HG02981 (cell line): Measurements from ENCODE around the gene HMMR.
"Not testable (repeated sequence)": the region's sequence is repeated elsewhere in the genome, so short reads cannot be mapped to it uniquely, and the experiment has no call there.

Experiments
- ATAC-seq: cut with Tn5 transposase; IDR thresholded peaks from one replicate; pipeline ENCODE4 v1.9.1; 2021; ENCODE audit warnings: mild to moderate bottlenecking, moderate library complexity; ENCODE audit not compliant: unreplicated experiment

HMMR gene, protein sequence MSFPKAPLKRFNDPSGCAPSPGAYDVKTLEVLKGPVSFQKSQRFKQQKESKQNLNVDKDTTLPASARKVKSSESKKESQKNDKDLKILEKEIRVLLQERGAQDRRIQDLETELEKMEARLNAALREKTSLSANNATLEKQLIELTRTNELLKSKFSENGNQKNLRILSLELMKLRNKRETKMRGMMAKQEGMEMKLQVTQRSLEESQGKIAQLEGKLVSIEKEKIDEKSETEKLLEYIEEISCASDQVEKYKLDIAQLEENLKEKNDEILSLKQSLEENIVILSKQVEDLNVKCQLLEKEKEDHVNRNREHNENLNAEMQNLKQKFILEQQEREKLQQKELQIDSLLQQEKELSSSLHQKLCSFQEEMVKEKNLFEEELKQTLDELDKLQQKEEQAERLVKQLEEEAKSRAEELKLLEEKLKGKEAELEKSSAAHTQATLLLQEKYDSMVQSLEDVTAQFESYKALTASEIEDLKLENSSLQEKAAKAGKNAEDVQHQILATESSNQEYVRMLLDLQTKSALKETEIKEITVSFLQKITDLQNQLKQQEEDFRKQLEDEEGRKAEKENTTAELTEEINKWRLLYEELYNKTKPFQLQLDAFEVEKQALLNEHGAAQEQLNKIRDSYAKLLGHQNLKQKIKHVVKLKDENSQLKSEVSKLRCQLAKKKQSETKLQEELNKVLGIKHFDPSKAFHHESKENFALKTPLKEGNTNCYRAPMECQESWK

DNA sequence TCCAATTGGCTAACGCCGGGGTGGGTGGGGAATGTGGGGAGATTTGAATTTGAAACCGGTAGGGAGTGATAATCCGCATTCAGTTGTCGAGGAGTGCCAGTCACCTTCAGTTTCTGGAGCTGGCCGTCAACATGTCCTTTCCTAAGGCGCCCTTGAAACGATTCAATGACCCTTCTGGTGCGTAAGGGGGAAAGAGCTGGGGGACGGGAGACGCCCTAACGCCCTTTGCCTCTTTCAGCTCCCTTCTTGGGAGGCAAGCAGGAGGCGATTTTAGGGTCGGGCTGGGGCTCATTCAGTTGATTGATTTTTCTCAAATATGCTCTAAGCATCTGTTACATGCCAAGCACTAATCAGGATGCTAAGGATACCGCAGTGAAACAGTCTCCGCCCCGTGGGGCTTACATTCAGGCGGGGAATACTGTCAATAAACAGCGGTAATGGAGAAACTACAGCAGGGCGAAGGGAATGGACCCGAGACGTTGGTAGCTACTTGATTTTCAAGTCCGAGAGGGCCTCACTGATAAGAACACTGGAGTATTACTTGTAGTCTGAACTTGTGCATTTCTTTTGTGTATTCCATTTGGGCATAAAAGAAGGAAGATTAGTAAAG, at the start of gene HMMR:
Gene HMMR (plus strand): TSS at position 71 of the 610 bp plus-strand sequence. CDS start 61 bp downstream, at position 132.
- ATAC-seq, result no peak

DNA sequence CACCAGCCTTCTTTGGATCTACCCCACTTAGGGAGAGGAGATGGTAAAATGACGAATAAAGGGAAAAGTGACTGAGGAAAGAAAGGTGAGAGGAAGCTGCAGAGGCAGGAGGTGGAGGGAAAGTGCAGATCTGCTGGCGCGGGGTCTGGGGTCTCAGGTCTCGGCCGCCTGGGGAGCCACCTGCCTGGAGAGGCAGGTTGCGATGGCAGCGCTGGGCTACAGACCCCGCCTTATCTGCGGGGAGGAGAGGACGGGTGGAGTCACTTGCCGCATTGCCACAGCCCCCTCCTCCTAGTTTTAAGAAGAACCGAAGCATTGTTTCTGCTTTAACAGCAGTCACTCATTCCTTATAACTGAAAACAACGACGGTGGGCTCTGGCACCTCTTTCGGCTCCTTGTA, 44.8 kb upstream of the HMMR start:
- ATAC-seq, result not testable (repeated sequence)

DNA sequence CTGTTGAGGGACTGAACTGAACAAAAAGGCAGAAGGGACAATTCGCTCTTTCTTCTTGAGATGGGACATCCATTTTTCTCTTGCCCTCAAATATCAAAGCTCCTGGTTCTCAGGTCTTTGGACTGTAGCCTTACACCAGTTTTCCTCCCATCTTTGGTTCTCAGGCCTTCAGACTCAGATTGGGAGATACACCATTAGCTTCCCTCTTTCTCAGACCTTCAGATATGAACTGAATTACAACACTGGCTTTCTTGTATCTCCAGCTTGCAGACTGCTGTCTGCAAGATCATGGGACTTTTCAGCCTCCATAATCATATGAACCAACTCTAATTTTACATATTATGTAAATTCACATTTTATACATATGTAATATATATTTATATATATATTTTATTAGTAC, 35.6 kb upstream of the HMMR start:
- ATAC-seq, result no peak

DNA sequence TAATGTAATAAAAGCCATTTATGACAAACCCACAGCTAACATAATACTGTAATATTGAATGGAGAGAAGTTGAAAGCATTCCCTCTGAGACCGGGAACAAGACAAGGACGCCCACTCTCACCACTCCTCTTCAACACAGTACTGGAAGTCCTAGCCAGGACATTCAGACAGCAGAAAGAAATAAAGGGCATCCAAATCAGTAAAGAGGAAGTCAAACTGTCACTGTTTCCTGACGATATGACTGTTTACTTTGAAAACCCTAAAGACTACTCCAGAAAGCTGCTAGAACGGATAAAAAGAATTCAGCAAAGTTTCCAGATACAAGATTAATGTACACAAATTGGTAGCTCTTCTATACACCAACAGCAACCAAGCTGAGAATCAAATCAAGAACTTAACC, 34.3 kb upstream of the HMMR start:
- ATAC-seq, result not testable (repeated sequence)

DNA sequence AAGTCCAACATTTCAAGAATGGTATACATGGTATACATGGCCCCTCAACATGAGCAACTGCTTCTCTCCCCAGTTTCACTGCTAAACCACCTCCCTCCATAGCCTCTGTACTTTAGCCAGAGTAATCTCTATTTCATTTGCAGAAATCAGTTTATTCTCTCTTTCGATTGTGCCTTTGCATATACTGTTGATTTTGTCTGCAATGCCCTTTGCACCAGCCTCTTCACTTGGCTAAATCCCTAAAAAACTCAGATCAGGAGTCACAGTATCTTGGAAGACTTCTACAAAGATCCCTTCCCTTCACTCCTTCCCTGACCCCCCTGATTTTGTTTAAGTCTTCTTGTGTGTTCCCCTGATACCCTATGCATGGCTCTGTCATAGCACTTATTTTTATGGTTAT, 27.9 kb upstream of the HMMR start:
- ATAC-seq, result no peak

DNA sequence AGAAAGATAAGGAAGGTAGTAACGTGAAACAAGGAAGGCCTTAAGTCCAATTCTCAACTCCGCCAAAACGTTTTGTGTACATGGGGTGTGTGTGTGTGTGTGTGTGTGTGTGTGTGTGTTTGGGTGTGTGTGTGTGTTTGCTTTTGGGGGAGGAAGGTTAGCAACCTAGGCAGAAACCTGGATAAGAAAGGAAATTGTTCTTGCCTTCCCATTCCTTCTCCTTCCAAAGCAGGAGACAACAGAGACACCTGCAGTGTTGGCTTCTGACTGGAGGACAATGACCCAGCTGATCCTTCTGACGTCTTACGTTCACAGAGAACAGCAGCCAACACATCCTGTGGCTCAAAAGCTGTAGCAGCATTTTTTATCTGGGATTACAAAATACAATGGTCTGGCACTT, 27.2 kb upstream of the HMMR start:
- no peak for ATAC-seq

DNA sequence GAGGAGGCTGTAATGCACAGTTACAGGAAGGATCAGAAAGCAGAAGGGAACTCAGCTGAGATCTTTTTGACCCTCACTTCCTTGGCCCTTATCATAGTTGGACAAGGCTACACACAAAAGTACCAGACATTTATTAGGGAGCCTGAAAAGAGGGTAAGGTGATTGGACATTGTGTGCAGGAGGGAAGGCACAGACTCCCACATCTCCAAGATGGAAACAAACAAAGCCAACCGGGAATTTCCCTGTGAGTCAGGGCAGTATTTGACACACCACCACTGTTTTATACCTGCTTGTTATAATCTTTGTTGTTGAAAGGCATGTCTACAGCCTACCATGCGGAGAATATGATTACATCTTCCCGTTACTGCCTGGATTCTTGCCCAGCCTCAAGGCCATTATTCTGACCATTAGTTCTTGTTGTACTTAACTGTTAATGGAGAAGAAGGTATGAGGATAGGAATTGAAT, 26.0 kb upstream of the HMMR start:
- ATAC-seq, result no peak

DNA sequence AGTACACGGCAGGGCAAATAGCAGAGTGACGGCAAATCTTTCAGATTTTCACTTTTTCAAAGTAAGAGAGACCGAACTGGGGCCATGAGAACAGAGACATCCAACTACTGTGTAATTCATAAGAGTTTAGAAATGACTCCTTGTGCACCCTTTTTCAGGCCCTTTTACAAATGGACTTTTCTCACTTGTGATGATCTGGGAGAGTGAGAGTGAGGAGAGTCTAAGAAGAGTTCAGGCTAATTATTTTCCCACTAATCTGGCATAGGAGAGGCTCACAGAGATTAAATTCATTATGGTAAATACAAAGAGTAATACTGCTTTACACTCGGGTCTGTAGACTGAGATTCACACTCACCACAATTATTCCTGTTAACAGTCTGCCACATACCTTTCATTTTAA, 23.9 kb upstream of the HMMR start:
- ATAC-seq, result no peak

DNA sequence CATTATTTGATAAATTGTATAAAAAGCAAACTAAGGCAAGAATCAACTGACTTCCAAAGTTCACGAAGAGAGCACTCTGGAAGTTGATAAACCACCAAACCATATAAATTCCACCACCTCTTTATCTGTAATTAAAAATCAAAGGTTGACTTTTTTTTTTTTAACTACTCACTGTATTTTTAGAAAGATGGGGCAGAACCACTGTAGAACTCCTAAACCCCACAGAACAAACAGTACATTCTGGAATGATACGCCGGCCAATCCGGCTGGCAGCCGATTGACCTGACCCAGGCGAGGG, 23.5 kb upstream of the HMMR start:
- ATAC-seq, result no peak

DNA sequence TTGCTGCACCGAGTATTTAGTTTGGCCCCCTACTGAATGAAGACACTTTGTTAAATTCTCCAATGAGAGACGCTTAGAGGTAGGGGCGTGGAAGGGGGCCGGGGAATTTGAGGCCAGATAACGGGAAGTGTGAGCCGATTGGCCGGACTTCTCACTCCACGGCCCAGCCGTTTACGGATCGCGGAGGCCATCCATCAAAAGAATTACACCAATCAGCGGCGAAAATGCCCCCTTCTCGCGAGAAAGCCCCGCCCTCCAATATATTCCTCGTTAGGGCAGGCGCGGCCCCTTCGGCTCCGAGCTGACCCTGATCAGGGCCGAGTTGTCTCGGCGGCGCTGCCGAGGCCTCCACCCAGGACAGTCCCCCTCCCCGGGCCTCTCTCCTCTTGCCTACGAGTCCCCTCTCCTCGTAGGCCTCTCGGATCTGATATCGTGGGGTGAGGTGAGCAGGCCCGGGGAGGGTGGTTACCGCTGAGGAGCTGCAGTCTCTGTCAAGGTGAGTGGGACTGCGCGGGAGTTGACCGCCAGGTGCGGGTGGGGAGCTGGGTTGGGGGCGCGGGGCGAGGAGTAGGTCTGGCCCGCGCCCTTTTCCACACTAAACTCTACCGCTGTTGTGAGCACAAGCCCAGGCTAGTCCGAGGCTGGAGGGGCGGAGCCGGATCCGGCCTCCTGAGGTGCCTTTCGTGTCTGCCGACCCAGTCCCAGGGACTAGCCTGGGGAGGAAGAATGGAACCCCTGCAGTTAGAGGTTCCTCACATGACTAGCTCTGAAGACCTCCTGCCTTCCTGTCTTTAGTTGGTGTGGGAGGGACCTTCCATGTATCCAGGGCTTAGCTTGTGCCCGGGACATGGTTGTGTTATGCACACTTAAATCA, 22.9 kb upstream of the HMMR start, which contains the start of gene CCNG1:
Gene CCNG1 (plus strand): TSS at position 287 of the 874 bp plus-strand sequence. CDS start 1,662 bp downstream, outside the sequence.
- ATAC-seq, result peak; percentile 96

DNA sequence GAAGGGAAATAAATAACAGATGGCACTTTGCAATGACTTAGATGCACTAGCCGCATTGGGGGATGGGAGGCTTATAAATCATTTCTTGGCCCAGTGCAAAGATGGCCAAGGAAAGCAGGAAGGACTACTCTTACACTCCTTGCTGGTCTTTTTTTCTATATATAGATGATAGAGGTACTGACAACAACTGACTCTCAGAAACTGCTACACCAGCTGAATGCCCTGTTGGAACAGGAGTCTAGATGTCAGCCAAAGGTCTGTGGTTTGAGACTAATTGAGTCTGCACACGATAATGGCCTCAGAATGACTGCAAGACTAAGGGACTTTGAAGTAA, 21.4 kb upstream of the HMMR start:
- ATAC-seq, result peak; percentile 11

DNA sequence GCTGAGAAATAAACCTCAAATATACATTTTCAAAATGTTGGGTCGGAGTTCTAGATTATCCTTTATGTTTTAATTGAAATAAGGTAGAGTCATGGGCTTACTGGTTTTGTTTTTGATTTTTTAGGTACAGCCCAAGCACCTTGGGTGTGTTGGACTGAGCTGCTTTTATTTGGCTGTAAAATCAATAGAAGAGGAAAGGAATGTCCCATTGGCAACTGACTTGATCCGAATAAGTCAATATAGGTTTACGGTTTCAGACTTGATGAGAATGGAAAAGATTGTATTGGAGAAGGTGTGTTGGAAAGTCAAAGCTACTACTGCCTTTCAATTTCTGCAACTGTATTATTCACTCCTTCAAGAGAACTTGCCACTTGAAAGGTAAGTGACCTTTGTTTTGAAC, 19.5 kb upstream of the HMMR start:
- no peak for ATAC-seq

DNA sequence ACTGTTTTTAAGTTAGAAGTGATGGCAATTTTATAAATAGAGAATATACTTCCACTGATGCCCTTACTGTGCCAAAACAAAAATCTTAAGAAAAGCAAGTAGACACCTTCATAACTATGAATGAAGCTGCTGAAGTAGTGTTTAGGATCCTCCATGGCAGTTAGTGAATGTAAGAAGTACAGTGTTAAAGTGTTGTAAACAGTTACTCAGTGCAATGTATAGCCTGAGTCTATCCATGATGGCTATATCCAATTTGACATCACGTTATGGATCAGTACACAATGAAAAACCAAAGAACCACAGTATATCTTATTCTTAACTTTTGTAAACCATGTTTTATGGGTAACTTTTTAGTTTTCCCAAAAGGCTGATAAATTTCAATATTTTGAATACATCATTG, 15.9 kb upstream of the HMMR start:
- no peak for ATAC-seq

DNA sequence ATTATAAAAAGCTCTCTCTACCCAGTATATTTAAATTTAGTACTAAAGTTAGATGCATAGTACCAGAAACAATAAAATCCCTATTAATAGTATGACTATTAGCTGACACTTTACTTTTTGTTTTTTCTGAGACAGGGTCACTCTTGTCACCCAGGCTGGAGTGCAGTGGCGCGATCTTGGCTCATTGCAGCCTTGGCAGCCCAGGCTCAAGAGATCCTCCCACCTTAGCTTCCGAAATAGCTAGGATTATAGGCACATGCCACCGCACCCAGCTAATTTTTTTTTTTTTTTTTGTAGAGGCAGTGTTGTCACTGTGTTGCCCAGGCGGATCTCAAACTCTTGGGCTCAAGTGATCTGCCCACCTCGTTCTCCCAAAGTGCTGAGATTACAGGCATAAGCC, 15.1 kb upstream of the HMMR start:
- ATAC-seq, result no peak

DNA sequence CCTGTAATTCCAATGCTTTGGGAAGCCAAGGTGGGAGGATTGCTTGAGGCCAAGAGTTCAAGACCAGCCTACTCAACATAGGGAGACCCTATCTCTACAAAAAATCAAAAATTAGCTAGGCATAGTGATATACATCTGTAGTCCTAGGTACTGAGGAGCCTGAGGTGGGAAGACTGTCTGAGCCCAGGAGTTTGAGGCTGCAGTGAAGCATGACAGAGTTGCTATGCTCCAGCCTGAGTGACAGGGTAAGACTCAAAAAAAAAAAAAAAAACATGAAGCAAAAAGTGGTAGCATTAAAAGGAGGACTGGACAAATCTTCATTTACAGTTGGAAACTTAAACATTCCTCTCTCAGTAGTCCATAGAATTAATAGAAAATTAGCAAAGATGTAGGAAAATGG, 13.2 kb upstream of the HMMR start:
- ATAC-seq, result no peak

DNA sequence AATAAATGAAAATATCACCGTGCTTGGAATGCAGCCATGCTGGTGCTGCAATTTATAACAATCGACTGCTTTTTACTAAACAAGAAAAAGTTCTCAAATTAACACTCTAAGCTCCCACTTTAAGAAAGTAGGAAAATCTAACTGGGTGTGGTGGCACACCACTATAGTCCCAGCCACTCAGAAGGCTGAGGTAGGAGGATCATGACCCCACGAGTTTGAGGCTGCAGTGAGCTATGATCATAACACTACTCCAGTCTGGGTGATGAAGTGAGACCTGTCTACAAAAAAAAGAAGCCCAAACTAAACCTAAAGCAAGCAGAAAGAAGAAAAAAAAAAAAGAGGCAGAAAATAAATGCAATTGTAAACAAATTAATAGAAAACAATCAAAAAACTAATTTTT, 12.6 kb upstream of the HMMR start:
- ATAC-seq, result no peak

DNA sequence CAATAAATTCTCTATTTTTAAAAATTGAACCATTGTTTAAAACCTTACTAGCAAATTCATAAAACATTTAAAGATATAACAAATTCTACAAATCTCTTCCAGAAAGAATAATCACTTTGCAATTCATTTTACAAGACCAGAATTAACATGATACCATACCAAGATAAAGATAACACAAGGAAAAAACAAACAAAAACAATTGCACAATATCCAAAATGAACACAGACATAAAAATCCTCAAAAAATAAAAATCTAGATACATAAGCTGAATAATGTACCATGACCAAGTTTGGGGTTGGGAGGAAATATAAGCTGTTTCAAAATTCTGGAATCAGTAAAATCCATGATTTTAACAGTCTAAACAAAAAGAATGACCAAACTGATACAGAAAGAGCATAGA, 11.9 kb upstream of the HMMR start:
- ATAC-seq, result no peak

DNA sequence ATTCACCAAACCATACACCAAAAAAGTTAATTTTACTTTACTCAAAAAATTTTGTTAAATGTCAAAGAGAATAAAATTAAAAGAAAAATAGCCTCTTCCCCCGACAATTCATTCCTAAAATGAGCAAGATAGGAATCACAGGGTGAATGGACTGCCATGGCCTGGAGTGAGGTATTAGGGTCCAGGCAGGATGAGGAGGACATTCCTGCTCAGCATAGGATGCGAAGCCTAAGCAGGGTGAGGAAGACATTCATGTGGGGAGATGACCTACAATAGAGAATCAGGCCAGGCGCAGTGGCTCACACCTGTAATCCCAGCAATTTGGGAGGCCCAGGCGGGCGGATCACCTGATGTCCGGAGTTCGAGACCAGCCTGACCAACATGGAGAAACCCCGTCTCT, 8.9 kb upstream of the HMMR start:
- no peak for ATAC-seq

DNA sequence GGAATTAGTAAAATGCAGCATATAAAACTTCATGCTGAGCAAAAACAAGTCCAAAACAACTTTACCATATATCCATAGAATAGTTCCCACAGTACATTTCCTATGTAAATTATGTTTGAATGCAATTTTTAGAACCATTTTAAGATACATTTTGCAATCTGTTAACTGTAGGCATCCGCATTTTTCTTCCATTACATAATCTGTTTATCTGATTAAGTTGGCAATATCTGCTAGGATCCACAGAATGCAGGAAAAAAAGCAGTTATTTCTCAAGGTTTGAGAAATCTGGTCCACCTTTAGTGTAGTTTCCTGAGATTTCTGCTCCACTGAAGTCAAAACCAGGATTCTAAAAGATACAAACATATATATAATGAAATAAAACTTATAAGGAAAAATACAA, 6.7 kb upstream of the HMMR start:
- ATAC-seq, result no peak

DNA sequence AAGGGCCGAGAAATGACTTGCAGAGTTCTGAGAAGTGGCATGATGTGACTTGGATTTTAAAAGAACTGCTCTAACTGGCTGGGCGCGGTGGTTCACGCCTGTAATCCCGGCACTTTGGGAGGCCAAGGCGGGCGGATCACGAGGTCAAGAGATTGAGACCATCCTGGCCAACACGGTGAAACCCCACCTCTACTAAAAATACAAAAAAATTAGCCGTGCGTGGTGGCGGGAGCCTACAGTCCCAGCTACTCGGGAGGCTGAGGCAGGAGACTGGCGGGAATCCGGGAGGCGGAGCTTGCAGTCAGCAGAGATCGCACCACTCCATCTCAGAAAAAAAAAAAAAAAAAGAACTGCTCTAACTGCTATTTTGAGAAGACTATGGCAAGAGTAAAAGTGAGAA, 5.0 kb upstream of the HMMR start:
- not testable (repeated sequence) for ATAC-seq

DNA sequence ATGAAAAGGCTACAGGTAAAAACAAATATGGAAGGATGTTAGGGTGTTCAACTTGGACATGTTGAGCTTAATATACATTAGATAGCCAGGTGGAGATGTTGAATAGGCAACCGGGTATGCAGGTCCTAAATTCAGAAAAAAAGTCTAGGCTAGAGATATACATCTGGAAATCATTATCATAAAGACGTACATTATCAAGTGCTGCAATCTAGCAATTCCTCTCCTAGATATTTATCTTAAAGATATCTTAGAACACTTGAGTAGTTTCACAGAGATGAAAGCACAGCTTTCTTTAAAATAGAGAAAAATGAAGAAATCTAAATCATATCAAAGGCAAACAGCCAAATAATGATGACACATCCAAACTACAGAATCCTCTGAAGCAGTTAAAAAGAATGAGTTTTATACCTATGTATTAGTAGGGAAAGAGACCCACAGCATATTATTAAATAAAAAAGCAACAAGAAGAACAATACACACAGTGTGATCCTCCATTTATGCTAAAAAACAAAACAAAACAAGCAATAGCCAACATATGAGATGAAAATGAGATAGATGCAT, 4.3 kb upstream of the HMMR start:
- ATAC-seq, result no peak
